ENCODE data around the gene CHD9NB.
A peak's percentile ranks its signal among the peaks of the same experiment; 100 is the strongest.

The CHD9NB gene

DNA sequence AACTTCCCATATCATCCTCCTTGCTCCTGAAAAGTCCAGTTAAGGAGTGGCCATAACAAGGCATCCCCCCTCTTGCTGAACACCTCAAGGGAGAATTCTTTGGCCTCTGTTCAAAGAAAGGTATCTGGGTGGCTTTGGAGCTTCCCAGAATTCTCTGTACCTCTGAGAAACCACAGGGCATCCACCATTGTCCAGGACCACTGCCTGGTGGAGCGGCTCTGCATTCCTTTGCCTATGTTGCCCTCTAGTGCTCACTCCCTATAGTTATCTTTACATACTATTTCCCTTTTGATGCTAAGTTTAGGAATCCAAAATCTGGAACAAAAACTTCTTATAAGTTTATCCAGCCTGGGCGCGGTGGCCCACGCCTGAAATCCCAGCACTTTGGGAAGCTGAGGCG, 30.3 kb downstream of the CHD9NB start:
- H3K27ac ChIP-seq = no peak overlapping the region
- ChIA-PET POLR2A (ENCODE audit: low non-redundant PET) (no interaction called here), CTCF (interaction anchor here (0.6 to 1.6 kb wide), 7 partner anchors 10 to 953 kb away, joined by 3 to 12 read pairs (median 4); partner anchors contain the start of gene CHD9)
- TF ChIP-seq, protein P1, sequence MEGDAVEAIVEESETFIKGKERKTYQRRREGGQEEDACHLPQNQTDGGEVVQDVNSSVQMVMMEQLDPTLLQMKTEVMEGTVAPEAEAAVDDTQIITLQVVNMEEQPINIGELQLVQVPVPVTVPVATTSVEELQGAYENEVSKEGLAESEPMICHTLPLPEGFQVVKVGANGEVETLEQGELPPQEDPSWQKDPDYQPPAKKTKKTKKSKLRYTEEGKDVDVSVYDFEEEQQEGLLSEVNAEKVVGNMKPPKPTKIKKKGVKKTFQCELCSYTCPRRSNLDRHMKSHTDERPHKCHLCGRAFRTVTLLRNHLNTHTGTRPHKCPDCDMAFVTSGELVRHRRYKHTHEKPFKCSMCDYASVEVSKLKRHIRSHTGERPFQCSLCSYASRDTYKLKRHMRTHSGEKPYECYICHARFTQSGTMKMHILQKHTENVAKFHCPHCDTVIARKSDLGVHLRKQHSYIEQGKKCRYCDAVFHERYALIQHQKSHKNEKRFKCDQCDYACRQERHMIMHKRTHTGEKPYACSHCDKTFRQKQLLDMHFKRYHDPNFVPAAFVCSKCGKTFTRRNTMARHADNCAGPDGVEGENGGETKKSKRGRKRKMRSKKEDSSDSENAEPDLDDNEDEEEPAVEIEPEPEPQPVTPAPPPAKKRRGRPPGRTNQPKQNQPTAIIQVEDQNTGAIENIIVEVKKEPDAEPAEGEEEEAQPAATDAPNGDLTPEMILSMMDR (conservative IDR thresholded peaks at IDR 0.05; ENCODE audit: low read depth) = peak; percentile 54
- peak; percentile 70 for DNase-seq (ENCODE audit: low spot score)

GRCh38 chr16:53018834-53019416, 33.8 kb downstream of the CHD9NB start:
- CTCF ChIA-PET = no interaction called here
- no peak overlapping the region for H3K27ac ChIP-seq
- POLR2A ChIA-PET (ENCODE audit: low non-redundant PET) = no interaction called here
- TF ChIP-seq, protein P1 (conservative IDR thresholded peaks at IDR 0.05; ENCODE audit: low read depth) = no peak
- DNase-seq (ENCODE audit: low spot score) = no peak

DNA sequence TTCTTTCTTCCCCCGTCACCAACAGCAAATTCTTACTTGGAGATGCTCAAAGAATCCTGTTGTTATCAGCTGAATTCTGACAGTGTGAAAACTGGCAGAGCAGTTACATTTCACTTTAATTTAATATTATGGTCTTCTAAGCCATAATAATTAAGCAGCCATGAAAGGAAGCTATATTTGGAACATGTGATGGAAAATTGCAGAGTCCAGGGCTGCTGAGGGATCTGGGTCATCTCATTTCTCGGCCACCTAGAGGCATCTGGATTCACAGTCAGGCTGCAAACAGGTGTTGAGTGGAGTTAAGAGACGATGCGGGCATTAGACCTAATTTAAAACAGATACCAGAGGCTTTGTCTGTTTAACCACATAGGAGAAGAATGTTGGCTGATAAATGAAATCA, 38.4 kb downstream of the CHD9NB start:
- TF ChIP-seq, protein P1 (conservative IDR thresholded peaks at IDR 0.05; ENCODE audit: low read depth) = no peak
- ChIA-PET POLR2A (ENCODE audit: low non-redundant PET) (no interaction called here), CTCF (no interaction called here)
- no peak for DNase-seq (ENCODE audit: low spot score)
- H3K27ac ChIP-seq = no peak overlapping the region

GRCh38 chr16:53007095-53007494, 45.6 kb downstream of the CHD9NB start:
- TF ChIP-seq, protein P1 (conservative IDR thresholded peaks at IDR 0.05; ENCODE audit: low read depth) = no peak
- ChIA-PET CTCF (no interaction called here), POLR2A (ENCODE audit: low non-redundant PET) (no interaction called here)
- no peak overlapping the region for H3K27ac ChIP-seq
- no peak for DNase-seq (ENCODE audit: low spot score)

- no peak overlapping the region for H3K27ac ChIP-seq
- TF ChIP-seq, protein P1 (conservative IDR thresholded peaks at IDR 0.05; ENCODE audit: low read depth) = no peak
- POLR2A ChIA-PET (ENCODE audit: low non-redundant PET) = no interaction called here
- CTCF ChIA-PET = no interaction called here
- DNase-seq (ENCODE audit: low spot score) = no peak
Measured at GRCh38 chr16:52997922-52998321, 54.8 kb downstream of the CHD9NB start.

DNA sequence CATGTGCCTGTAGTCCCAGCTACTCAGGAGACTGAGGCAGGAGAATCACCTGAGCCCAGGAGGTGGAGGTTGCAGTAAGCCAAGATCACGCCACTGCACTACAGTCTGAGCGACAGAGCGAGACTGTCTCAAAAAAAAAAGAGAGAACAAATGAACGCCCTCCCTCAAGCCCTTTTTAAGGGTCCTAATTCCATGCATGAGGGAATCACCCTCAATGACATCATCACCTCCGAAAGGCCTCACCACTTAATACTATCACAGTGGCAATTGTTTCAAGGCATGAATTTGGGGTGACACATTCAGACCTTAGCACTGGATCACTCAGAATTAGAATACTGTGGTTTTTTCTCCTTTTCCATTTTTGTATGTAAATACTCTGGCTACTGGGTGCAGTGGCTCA, 57.8 kb downstream of the CHD9NB start:
- no peak for DNase-seq (ENCODE audit: low spot score)
- ChIA-PET POLR2A (ENCODE audit: low non-redundant PET) (no interaction called here), CTCF (no interaction called here)
- TF ChIP-seq, protein P1 (conservative IDR thresholded peaks at IDR 0.05; ENCODE audit: low read depth) = no peak
- H3K27ac ChIP-seq = no peak overlapping the region
